ENCODE results near the gene AMMECR1.
"Not testable (repeated sequence)": the region's sequence is repeated elsewhere in the genome, so short reads cannot be mapped to it uniquely, and the experiment has no call there.

DNA sequence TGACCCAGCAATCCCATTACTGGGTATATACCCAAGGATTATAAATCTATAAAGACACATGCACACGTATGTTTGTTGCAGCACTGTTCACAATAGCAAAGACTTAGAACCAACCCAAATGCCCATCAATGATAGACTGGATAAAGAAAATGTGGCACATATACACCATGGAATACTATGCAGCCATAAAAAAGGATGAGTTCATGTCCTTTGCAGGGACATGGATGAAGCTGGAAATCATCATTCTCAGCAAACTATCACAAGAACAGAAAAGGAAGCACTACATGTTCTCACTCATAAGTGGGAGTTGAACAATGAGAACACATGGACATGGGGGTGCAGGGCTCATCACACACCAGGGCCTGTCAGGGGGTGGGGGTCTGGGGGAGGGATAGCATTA is 15.6 kb upstream of the AMMECR1 start:
- TF ChIP-seq, protein P1, sequence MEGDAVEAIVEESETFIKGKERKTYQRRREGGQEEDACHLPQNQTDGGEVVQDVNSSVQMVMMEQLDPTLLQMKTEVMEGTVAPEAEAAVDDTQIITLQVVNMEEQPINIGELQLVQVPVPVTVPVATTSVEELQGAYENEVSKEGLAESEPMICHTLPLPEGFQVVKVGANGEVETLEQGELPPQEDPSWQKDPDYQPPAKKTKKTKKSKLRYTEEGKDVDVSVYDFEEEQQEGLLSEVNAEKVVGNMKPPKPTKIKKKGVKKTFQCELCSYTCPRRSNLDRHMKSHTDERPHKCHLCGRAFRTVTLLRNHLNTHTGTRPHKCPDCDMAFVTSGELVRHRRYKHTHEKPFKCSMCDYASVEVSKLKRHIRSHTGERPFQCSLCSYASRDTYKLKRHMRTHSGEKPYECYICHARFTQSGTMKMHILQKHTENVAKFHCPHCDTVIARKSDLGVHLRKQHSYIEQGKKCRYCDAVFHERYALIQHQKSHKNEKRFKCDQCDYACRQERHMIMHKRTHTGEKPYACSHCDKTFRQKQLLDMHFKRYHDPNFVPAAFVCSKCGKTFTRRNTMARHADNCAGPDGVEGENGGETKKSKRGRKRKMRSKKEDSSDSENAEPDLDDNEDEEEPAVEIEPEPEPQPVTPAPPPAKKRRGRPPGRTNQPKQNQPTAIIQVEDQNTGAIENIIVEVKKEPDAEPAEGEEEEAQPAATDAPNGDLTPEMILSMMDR (conservative IDR thresholded peaks at IDR 0.05; ENCODE audit: low read depth in 2 of 2) = not testable (repeated sequence)
- TF ChIP-seq, protein P2, sequence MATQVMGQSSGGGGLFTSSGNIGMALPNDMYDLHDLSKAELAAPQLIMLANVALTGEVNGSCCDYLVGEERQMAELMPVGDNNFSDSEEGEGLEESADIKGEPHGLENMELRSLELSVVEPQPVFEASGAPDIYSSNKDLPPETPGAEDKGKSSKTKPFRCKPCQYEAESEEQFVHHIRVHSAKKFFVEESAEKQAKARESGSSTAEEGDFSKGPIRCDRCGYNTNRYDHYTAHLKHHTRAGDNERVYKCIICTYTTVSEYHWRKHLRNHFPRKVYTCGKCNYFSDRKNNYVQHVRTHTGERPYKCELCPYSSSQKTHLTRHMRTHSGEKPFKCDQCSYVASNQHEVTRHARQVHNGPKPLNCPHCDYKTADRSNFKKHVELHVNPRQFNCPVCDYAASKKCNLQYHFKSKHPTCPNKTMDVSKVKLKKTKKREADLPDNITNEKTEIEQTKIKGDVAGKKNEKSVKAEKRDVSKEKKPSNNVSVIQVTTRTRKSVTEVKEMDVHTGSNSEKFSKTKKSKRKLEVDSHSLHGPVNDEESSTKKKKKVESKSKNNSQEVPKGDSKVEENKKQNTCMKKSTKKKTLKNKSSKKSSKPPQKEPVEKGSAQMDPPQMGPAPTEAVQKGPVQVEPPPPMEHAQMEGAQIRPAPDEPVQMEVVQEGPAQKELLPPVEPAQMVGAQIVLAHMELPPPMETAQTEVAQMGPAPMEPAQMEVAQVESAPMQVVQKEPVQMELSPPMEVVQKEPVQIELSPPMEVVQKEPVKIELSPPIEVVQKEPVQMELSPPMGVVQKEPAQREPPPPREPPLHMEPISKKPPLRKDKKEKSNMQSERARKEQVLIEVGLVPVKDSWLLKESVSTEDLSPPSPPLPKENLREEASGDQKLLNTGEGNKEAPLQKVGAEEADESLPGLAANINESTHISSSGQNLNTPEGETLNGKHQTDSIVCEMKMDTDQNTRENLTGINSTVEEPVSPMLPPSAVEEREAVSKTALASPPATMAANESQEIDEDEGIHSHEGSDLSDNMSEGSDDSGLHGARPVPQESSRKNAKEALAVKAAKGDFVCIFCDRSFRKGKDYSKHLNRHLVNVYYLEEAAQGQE (IDR thresholded peaks at IDR 0.05; ENCODE audit: unreplicated experiment) = not testable (repeated sequence)
- TF ChIP-seq EZH2 (IDR thresholded peaks at IDR 0.05; ENCODE audit: low read depth, unreplicated experiment); POLR2AphosphoS5 (IDR thresholded peaks at IDR 0.05; ENCODE audit: low read depth): not testable (repeated sequence)

All from GM23338 (cell line).